HEK293 (cell line): ENCODE data around the gene BLVRB.

Experiments used
- ATF2 ChIP-seq: fragments of 450-650 bp; formaldehyde crosslinking; IDR thresholded peaks from 2 replicates; pipeline ENCODE4 v1.5.1; 2016; ENCODE audit warnings: missing biosample characterization, missing genetic modification characterization, low read depth
- CTCF ChIP-seq: fragments of 450-650 bp; formaldehyde crosslinking; IDR thresholded peaks from 2 replicates; pipeline ENCODE4 v1.5.1; 2016; ENCODE audit warnings: missing biosample characterization, missing genetic modification characterization
- GLI4 ChIP-seq: fragments of 450-650 bp; formaldehyde crosslinking; IDR thresholded peaks from 2 replicates; pipeline ENCODE4 v1.5.1; 2016; ENCODE audit warnings: missing biosample characterization, missing genetic modification characterization
- ZBTB20 ChIP-seq: fragments of 450-650 bp; formaldehyde crosslinking; IDR thresholded peaks from 2 replicates; pipeline ENCODE4 v1.5.1; 2016; ENCODE audit warnings: missing biosample characterization, missing genetic modification characterization
- ZNF202 ChIP-seq: fragments of 450-650 bp; formaldehyde crosslinking; IDR thresholded peaks from 2 replicates; pipeline ENCODE4 v1.5.1; 2016; ENCODE audit warnings: missing biosample characterization, missing genetic modification characterization, borderline replicate concordance
- ZNF23 ChIP-seq: fragments of 450-650 bp; formaldehyde crosslinking; IDR thresholded peaks from 2 replicates; pipeline ENCODE4 v1.5.1; 2016; ENCODE audit warnings: missing biosample characterization, missing genetic modification characterization, borderline replicate concordance
- ZNF274 ChIP-seq, 2 experiments: fragments of 200-500 bp in 1 of 2; fragments of 450-650 bp in 1 of 2; sonication (Bioruptor generic) in 1 of 2; formaldehyde crosslinking in 1 of 2; IDR thresholded peaks; 2 replicates each; pipeline versions ENCODE4 v1.5.1 to v1.6.1; 2014 to 2016; ENCODE audit warnings: borderline replicate concordance in 1 of 2, inconsistent platforms in 1 of 2, low read length in 1 of 2, missing biosample characterization in 1 of 2, missing genetic modification characterization in 1 of 2

GRCh38 chr19:40466219-40466984 lies 857 bp upstream of the BLVRB start:
- TF ChIP-seq CTCF (tag by site-specific recombination) = peak; percentile 58; the same call in 1 of the 2 replicates
- TF ChIP-seq ZNF23 (tag by site-specific recombination) = no peak
- TF ChIP-seq ZBTB20 (tag by site-specific recombination) = no peak
- no peak for TF ChIP-seq GLI4 (tag by site-specific recombination)
- TF ChIP-seq ZNF274 (IDR thresholded peaks at IDR 0.05; ENCODE audit: low read length) = no peak
- no peak; the same call in 1 of the 2 replicates for TF ChIP-seq ZNF274 (tag by site-specific recombination; IDR thresholded peaks at IDR 0.05; ENCODE audit: borderline replicate concordance)
- no peak for TF ChIP-seq ATF2 (tag by site-specific recombination)
- no peak for TF ChIP-seq ZNF202
